Measurements from ENCODE around the gene SYVN1. TPM values are rescaled to one million over a fixed set of nuclear protein-coding genes. Genes with fewer than 3 reads are reported as not detected.
A peak's percentile ranks its signal among the peaks of the same experiment; 100 is the strongest.

SYVN1 gene
- total RNA-seq, 1 donor from 2014 or later, result 19.8 TPM

GRCh38 chr11:65128182-65129145 lies 5.9 kb downstream of the SYVN1 start:
- H3K36me3 ChIP-seq (ENCODE audit: control insufficient read depth in 3 of 3, insufficient read depth in 3 of 3, low read length in 3 of 3), result peaks cover 80 to 83% (median 83%) of the 10 kb centered on the region in 3 donors

GRCh38 chr11:65127473-65128181 lies 6.7 kb downstream of the SYVN1 start:
- no peak overlapping the region for H3K9ac ChIP-seq (ENCODE audit: low read depth in 1 of 3, low read length in 3 of 3)
- no peak overlapping the region for H3K4me3 ChIP-seq (ENCODE audit: low read length in 3 of 3)
- H3K9me3 ChIP-seq (ENCODE audit: control insufficient read depth in 3 of 3, low read length in 3 of 3), result no peaks in the 10 kb centered on the region
- no peak overlapping the region for H3K27ac ChIP-seq (ENCODE audit: low read depth, low read length)
- peaks cover 76 to 78% (median 78%) of the 10 kb centered on the region in 3 donors for H3K36me3 ChIP-seq (ENCODE audit: control insufficient read depth in 3 of 3, insufficient read depth in 3 of 3, low read length in 3 of 3)
- H3K4me1 ChIP-seq (ENCODE audit: control insufficient read depth in 3 of 3, insufficient read depth in 3 of 3, low read length in 3 of 3), result peaks cover 15 to 31% (median 18%) of the 10 kb centered on the region in 3 donors
- H3K27me3 ChIP-seq (ENCODE audit: control insufficient read depth in 3 of 3, insufficient read depth in 3 of 3, low read length in 3 of 3), result no peaks in the 10 kb centered on the region

More at GRCh38 chr11:65128182-65129145, 5.9 kb downstream of the SYVN1 start:
- Histone ChIP-seq H3K4me3 (ENCODE audit: low read length in 3 of 3) (no peak overlapping the region), H3K27me3 (ENCODE audit: control insufficient read depth in 3 of 3, insufficient read depth in 3 of 3, low read length in 3 of 3) (no peaks in the 10 kb centered on the region), H3K27ac (ENCODE audit: low read depth, low read length) (no peak overlapping the region), H3K4me1 (ENCODE audit: control insufficient read depth in 3 of 3, insufficient read depth in 3 of 3, low read length in 3 of 3) (peaks cover 20 to 33% (median 20%) of the 10 kb centered on the region in 3 donors), H3K9ac (ENCODE audit: low read depth in 1 of 3, low read length in 3 of 3) (no peak overlapping the region), H3K9me3 (ENCODE audit: control insufficient read depth in 3 of 3, low read length in 3 of 3) (no peaks in the 10 kb centered on the region)

GRCh38 chr11:65126624-65127274 lies 7.6 kb downstream of the SYVN1 start:
- H3K4me1 ChIP-seq (ENCODE audit: control insufficient read depth in 3 of 3, insufficient read depth in 3 of 3, low read length in 3 of 3), result peaks cover 9 to 28% (median 10%) of the 10 kb centered on the region in 3 donors
- H3K9ac ChIP-seq (ENCODE audit: low read depth in 1 of 3, low read length in 3 of 3), result no peak overlapping the region
- no peaks in the 10 kb centered on the region for H3K27me3 ChIP-seq (ENCODE audit: control insufficient read depth in 3 of 3, insufficient read depth in 3 of 3, low read length in 3 of 3)
- H3K36me3 ChIP-seq (ENCODE audit: control insufficient read depth in 3 of 3, insufficient read depth in 3 of 3, low read length in 3 of 3), result peaks cover 68 to 70% (median 69%) of the 10 kb centered on the region in 3 donors
- no peaks in the 10 kb centered on the region for H3K9me3 ChIP-seq (ENCODE audit: control insufficient read depth in 3 of 3, low read length in 3 of 3)
- no peak overlapping the region for H3K27ac ChIP-seq (ENCODE audit: low read depth, low read length)
- no peak overlapping the region for H3K4me3 ChIP-seq (ENCODE audit: low read length in 3 of 3)

- Histone ChIP-seq H3K27ac (ENCODE audit: low read depth, low read length) (no peak overlapping the region), H3K4me3 (ENCODE audit: low read length in 3 of 3) (no peak overlapping the region), H3K27me3 (ENCODE audit: control insufficient read depth in 3 of 3, insufficient read depth in 3 of 3, low read length in 3 of 3) (no peaks in the 10 kb centered on the region), H3K36me3 (ENCODE audit: control insufficient read depth in 3 of 3, insufficient read depth in 3 of 3, low read length in 3 of 3) (peaks cover 66 to 67% (median 66%) of the 10 kb centered on the region in 3 donors), H3K4me1 (ENCODE audit: control insufficient read depth in 3 of 3, insufficient read depth in 3 of 3, low read length in 3 of 3) (peaks cover 16 to 31% (median 17%) of the 10 kb centered on the region in 3 donors), H3K9ac (ENCODE audit: low read depth in 1 of 3, low read length in 3 of 3) (no peak overlapping the region), H3K9me3 (ENCODE audit: control insufficient read depth in 3 of 3, low read length in 3 of 3) (no peaks in the 10 kb centered on the region)
Observed at GRCh38 chr11:65125197-65126056, 8.9 kb downstream of the SYVN1 start.

GRCh38 chr11:65124480-65125196 lies 9.7 kb downstream of the SYVN1 start:
- H3K27ac ChIP-seq (ENCODE audit: low read depth, low read length), result no peak overlapping the region
- H3K27me3 ChIP-seq (ENCODE audit: control insufficient read depth in 3 of 3, insufficient read depth in 3 of 3, low read length in 3 of 3), result no peaks in the 10 kb centered on the region
- no peak overlapping the region for H3K9ac ChIP-seq (ENCODE audit: low read depth in 1 of 3, low read length in 3 of 3)
- no peak overlapping the region for H3K4me3 ChIP-seq (ENCODE audit: low read length in 3 of 3)
- H3K9me3 ChIP-seq (ENCODE audit: control insufficient read depth in 3 of 3, low read length in 3 of 3), result no peaks in the 10 kb centered on the region
- H3K36me3 ChIP-seq (ENCODE audit: control insufficient read depth in 3 of 3, insufficient read depth in 3 of 3, low read length in 3 of 3), result peaks cover 66 to 67% (median 66%) of the 10 kb centered on the region in 3 donors
- H3K4me1 ChIP-seq (ENCODE audit: control insufficient read depth in 3 of 3, insufficient read depth in 3 of 3, low read length in 3 of 3), result peaks cover 16 to 27% (median 19%) of the 10 kb centered on the region in 3 donors

- Histone ChIP-seq H3K4me3 (ENCODE audit: low read length in 3 of 3) (peak within 1 kb of the TSS; percentile 88 to 99 (median 99)), H3K27me3 (ENCODE audit: control insufficient read depth in 3 of 3, insufficient read depth in 3 of 3, low read length in 3 of 3) (no peaks in the 10 kb centered on the region), H3K27ac (ENCODE audit: low read depth, low read length) (peak within 1 kb of the TSS; percentile 91), H3K36me3 (ENCODE audit: control insufficient read depth in 3 of 3, insufficient read depth in 3 of 3, low read length in 3 of 3) (peaks cover 49 to 54% (median 54%) of the 10 kb centered on the region in 3 donors), H3K9ac (ENCODE audit: low read depth in 1 of 3, low read length in 3 of 3) (peak within 1 kb of the TSS; percentile 95 to 98 (median 97)), H3K4me1 (ENCODE audit: control insufficient read depth in 3 of 3, insufficient read depth in 3 of 3, low read length in 3 of 3) (peaks cover 20 to 38% (median 22%) of the 10 kb centered on the region in 3 donors), H3K9me3 (ENCODE audit: control insufficient read depth in 3 of 3, low read length in 3 of 3) (no peaks in the 10 kb centered on the region)
Observed at GRCh38 chr11:65121865-65122696, 12.2 kb downstream of the SYVN1 start, which contains the start of the genes FAU and MRPL49. Gene FAU, minus strand, starts transcription at chr11:65122134. Its CDS starts 321 bp downstream, at chr11:65121813. Gene MRPL49, plus strand, starts transcription at chr11:65122321. Its CDS starts 26 bp downstream, at chr11:65122347.

- Histone ChIP-seq H3K27ac (ENCODE audit: low read depth, low read length) (peak overlapping the region; percentile 91), H3K4me3 (ENCODE audit: low read length in 3 of 3) (peak overlapping the region; percentile 88 to 99 (median 99)), H3K9me3 (ENCODE audit: control insufficient read depth in 3 of 3, low read length in 3 of 3) (no peaks in the 10 kb centered on the region), H3K9ac (ENCODE audit: low read depth in 1 of 3, low read length in 3 of 3) (peak overlapping the region; percentile 95 to 98 (median 97)), H3K4me1 (ENCODE audit: control insufficient read depth in 3 of 3, insufficient read depth in 3 of 3, low read length in 3 of 3) (peaks cover 24 to 44% (median 28%) of the 10 kb centered on the region in 3 donors), H3K27me3 (ENCODE audit: control insufficient read depth in 3 of 3, insufficient read depth in 3 of 3, low read length in 3 of 3) (no peaks in the 10 kb centered on the region), H3K36me3 (ENCODE audit: control insufficient read depth in 3 of 3, insufficient read depth in 3 of 3, low read length in 3 of 3) (peaks cover 43 to 48% (median 48%) of the 10 kb centered on the region in 3 donors)
Observed at GRCh38 chr11:65121447-65121864, 12.9 kb downstream of the SYVN1 start.

- Histone ChIP-seq H3K36me3 (ENCODE audit: control insufficient read depth in 3 of 3, insufficient read depth in 3 of 3, low read length in 3 of 3) (peaks cover 38 to 46% (median 43%) of the 10 kb centered on the region in 3 donors), H3K4me3 (ENCODE audit: low read length in 3 of 3) (peak overlapping the region; percentile 1 to 99 (median 88)), H3K9ac (ENCODE audit: low read depth in 1 of 3, low read length in 3 of 3) (peak overlapping the region; percentile 95 to 98 (median 97)), H3K27me3 (ENCODE audit: control insufficient read depth in 3 of 3, insufficient read depth in 3 of 3, low read length in 3 of 3) (no peaks in the 10 kb centered on the region), H3K27ac (ENCODE audit: low read depth, low read length) (peak overlapping the region; percentile 91), H3K4me1 (ENCODE audit: control insufficient read depth in 3 of 3, insufficient read depth in 3 of 3, low read length in 3 of 3) (peaks cover 31 to 50% (median 34%) of the 10 kb centered on the region in 3 donors), H3K9me3 (ENCODE audit: control insufficient read depth in 3 of 3, low read length in 3 of 3) (no peaks in the 10 kb centered on the region)
Observed at GRCh38 chr11:65120831-65121230, 13.5 kb downstream of the SYVN1 start.

Data from skeletal muscle tissue (tissue), 4 donors.